Stimulated activated CD8-positive, alpha-beta memory T cell treated with anti-CD3 and anti-CD28 coated beads, Interleukin-7, amount 100 ng/mL, for 4 hours (primary cell): ENCODE data around the gene IDUA.
A peak's percentile ranks its signal among the peaks of the same experiment; 100 is the strongest.
"Not testable (repeated sequence)": the region's sequence is repeated elsewhere in the genome, so short reads cannot be mapped to it uniquely, and the experiment has no call there.

Experiments used
- DNase-seq, 2 donors: peaks; one replicate each; pipeline ENCODE4 v3.0.0-alpha.2; 2020; ENCODE audit warnings: low read depth in 2 of 2

Gene IDUA

DNA sequence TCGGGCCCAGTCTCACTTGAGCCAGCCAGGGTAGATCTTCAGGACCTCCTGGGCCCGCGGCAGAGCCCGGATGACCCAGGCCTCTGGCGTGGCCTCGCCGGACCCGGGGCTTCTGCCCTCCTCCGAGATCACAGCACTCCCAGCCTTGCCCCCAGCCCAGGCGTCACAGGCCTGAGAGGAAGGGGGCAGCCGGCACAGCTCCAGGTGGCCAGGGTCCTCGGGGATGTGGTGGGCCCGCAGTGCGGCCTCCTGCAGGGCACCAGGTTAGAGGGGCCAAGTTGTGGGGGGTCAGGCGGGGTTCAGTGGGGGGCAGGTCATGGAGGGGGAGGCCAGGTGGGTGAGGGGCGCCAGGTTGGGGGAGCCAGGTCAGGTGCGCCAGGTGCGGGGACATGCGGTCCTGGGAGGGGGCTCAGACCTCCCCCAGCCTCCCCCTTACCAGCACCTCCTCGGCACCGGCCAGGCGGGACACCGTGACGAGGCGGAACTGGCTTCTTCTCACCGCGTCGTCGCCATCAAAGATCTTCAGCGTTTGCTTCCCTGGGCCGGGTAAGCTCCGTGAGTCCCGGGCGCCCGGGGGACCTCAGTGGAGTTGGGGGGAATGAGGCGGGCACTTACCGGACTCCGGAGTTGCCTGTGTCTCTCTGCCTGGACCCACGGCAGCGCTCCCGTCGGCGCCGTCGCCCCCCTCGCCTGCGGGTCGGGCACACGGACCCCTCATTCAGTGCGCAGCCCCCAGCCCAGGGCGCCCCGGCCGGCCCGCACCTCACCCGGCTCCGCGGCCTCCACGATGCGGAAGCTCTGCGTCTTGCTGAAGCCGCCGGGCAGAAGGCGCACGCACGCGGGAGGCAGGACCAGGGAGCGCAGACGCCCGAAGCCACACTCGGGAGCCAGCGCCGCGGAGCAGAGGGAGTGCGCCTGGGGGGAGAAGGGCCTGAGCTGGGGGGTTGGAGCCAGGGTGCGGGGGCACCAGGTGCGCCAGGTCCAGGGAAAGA is 19.4 kb upstream of the IDUA start:
- DNase-seq, result no peak

DNA sequence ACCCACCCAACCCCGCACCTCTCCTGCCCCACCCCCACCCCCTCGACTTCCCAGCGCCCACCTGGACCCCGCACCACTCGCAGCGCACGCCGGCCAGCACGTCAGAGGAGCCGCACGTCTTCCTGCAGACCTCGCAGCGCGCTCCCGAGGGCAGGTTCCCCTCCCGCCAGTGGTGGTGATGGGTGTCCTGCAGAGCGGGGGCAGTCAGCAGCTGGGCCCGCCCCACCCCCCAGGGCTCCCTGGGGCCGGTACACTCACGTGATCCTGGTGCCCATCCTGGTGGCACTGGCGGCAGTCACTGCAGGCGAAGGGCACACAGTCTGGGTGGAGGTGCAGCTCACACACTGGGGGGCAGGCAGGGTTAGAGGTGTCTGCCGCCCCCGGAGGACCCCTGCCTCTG is 18.6 kb upstream of the IDUA start:
- no peak for DNase-seq

DNA sequence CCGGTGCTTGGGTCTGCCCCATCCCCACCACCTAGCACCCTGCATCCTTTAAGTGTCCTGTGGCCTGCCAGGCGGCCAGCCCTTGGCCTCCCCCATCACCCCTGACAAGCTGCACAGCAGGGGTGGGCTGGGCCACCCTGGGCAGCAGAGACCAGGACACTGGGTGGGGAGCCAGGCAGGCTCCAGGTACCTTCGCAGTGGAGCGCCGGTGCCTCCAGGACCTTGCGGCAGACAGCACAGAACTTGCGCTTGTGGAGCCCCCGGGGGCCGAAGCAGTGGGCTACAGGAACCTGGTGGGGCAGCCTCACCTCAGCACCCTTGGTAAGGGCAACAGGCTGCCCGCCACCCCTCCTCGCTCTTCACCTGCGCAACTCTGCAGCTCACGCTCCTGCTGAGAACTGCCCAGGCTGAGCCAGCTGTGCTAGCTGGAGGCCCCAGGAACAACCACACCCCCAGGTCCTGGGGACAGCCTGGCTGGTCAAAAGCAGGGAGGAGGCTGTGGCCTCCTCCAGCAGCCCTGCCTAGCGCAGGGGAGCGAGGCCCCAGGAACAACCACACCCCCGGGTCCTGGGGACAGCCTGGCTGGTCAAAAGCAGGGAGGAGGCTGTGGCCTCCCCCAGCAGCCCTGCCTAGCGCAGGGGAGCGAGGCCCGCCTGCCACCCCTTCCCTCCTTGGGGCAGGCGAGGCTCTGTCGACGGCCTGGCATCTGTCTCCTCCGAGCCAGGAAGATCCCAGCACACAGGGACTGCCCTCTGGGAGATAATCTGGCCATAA is 18.0 kb upstream of the IDUA start:
- no peak for DNase-seq

DNA sequence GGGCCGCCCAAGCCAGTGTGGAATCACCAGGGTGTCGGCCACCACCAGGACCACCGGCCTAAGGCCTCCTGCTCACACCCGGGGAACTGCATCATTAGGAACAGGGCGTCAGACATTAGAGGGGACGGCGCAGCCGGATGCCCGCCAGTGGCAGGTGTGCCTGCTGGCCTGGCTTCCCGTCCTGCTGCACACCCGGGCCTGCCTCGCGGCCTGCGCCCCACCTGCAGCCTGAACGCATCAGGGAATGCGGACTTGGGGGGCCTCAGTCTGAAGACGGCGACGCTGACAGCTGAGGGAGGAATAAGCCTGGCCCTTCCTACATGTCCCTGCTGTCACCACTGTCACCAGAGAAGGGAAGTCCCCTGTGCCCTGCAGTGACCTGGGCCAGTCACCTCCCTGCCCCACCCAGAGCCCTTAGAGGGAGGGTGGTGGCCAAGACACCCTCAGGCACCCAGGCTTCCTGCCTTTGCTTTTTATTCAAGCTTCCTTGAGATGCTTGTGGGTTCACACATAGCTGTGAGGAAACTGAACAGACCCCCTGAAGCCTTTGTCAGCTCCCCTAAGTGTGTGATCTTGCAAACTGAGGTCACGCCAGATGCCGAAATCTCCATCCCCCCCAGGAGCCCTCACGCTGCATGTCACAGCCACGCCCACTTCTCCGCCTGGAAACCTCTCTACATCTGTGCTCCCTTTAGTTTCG is 16.6 kb upstream of the IDUA start:
- peak; percentile 24 to 46 for DNase-seq

DNA sequence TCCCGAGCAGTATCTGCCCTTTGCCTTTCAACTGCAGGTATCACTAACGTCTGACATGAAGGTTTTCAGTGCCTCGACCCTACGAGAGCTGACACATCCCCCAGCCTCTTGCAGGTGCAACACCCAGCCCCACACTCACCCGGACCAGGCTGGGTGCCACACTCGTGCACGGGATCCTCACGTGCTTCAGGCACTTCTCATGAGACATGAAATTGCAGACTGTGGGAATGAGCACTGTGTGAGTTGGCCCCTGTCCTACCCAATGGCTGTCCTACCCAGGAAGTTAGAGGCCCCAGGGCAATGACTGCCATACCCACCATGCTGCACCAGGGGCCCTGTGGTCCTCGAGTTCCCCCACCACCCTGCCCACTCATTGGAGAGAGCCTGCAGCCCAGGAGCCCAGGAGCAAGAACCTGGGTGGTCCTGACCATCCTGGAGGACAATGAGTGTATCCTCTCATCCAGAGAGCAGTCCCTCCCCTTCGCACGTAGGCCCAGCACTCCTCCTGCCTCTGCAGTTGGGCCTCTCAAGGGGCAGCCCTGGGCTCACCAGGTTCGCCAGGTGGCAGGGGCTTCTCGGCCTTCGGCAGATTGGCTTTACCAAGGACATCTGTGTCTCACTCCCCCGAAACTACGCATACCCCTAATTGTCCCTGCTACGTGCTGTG is 15.9 kb upstream of the IDUA start:
- no peak for DNase-seq

DNA sequence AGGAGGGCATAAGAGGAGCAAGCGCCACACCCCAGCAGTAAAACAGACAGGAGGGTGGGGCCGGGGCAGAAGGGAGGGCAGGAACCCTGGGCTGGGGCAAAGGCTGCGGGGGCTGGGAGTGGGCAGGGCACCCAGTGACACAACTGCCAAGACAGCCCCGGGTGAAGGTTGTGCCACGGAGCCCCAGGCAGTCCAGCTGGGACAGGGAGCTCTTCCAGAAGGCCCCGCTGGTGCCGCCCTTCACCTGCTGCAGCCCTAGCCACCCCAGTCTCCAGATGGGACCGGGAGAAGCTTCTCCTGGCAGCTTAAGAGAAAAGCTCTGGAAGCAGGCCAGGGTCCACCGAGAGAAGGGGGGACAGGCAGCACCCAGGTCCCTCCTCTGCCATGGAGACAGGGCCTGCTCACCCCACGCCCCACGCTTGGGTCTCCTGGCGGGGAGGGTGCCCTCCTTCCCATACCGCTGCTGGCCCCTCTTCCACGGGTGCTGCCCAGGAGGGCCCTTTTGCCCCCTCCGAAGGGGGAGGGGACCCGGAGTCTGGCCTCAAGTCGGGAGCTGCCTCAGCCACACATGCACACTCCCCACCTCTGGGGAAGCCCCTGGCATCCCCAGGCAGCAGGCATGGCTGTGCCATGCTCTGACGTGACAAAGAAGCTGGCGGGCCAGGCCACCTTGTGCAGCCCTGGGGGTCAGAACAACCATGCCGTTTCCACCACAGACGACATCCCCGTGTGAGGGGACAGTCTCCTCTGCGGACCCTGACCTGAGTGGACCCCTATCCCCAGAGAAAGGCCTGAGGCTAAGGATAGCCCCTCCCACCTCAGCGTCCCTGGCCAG is 15.0 kb upstream of the IDUA start:
- no peak for DNase-seq

DNA sequence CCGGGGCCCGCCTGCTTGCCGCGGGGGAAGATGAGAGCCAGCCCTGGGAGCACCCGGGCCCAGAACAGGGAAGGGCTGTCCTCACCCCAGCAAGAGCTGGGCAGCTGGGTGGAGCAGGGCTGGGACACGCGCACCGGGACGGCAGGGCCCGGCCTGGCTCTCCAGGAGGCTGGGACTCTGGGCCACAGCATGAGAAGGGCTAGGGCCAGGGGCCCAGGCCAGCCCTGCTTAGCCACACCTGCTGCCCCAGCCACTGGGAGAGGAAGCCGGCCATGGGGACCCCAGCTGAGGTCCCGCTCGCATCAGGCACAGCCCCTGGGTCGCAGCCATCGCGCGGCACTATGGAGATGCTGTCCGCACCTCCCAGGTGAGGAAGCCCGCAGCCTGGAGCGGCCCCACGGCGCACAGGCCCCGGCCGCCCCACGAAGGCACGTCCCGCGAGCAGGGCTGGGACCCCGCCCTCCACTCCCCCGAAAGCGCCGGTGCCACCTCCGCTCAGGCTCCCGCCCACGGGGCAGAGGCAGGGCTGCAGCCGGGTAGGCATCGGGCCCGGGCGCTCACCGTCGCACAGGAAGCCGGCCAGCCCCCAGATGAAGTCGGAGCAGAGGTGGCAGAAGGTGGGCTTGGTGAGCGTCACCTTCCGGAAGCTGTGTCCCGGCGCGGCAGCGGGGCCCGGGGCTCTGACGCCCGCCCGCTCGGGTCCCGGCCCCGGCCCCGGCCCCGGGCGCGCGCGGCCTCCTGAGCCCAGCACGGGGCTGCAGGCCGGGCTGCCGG is 14.0 kb upstream of the IDUA start:
- DNase-seq, result peak; percentile 54 to 80

DNA sequence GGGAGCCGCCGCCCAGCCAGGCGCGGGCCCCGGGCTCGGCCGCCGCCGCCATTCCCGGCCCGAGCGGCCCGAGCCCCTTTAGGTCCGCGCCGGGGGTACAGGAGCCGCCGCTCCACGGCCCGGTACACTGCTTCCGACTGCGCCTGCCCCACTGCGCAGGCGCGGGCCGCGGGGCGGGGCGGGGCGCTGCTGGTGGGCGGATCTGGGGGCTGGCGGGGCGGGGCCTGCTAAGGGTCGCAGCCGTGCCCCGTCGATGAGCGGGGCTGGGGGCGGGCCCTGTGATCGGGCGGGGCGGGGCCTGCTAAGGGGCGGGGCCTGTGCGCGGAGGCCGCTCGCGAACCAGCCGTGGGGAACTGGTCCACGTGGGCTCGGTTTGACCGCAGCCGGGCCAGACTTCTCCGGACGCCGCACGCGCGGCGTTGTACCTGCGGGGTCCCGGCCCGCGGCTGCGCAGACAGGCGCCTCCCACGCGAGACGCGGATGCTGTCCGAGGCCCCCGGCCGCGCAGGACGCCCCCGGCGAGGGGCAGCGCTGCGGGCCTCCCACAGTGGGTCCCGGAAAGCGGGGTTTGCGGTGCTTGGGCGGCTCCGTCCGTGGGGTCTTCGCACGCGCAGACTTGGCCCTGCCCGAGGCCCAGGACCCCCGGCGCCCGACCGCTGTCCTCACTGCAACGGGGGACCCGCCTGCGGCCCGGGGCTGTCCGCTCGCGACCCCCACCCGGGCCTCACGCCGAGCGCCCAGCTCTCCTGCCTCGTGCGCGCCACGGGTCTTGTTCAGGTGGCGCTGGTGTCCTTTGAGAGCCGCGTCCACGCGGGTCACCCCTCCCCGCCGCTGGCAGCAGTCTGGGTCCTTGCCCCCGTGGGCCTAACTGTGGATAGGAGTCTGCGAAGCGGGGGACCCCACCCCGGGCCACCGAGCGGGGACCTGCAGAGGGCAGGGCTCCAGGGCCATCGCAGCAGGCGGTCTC is 13.1 kb upstream of the IDUA start, which contains the start of gene DGKQ:
TSS of gene DGKQ (minus strand) at position 139 of the 967 bp plus-strand sequence. CDS start at position 52, 87 bp downstream.
- DNase-seq, result peak; percentile 76 to 86

DNA sequence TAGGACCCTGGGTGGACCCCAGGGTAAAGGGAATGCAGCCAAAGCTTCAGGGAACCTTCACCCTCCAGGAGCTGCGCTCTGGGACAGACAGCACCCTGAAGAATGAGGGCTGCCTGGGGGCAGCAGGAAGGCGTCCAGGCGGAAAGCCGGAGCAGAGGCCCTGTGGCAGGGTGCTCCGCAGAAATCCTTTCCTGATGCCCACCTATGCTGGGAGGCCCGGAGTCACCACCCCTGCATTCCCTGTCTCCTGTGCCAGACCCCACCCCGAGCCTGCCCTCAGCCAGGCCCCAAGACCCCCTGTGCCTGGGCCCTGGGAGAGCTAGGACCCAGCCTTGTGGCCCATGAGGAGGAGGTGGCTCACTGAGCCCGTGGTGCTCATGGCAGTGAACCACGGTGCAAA is 12.2 kb upstream of the IDUA start:
- no peak for DNase-seq

DNA sequence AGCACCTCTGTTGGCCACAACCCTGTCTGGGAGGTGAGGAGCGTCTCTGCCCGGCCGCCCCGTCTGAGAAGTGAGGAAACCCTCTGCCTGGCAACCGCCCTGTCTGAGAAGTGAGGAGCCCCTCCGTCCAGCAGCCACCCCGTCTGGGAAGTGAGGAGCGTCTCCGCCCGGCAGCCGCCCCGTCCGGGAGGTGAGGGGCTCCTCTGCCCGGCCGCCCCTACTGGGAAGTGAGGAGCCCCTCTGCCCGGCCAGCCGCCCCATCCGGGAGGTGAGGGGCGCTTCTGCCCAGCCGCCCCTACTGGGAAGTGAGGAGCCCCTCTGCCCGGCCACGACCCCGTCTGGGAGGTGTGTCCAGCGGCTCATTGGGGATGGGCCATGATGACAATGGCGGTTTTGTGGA is 10.8 kb upstream of the IDUA start:
- DNase-seq, result not testable (repeated sequence)

DNA sequence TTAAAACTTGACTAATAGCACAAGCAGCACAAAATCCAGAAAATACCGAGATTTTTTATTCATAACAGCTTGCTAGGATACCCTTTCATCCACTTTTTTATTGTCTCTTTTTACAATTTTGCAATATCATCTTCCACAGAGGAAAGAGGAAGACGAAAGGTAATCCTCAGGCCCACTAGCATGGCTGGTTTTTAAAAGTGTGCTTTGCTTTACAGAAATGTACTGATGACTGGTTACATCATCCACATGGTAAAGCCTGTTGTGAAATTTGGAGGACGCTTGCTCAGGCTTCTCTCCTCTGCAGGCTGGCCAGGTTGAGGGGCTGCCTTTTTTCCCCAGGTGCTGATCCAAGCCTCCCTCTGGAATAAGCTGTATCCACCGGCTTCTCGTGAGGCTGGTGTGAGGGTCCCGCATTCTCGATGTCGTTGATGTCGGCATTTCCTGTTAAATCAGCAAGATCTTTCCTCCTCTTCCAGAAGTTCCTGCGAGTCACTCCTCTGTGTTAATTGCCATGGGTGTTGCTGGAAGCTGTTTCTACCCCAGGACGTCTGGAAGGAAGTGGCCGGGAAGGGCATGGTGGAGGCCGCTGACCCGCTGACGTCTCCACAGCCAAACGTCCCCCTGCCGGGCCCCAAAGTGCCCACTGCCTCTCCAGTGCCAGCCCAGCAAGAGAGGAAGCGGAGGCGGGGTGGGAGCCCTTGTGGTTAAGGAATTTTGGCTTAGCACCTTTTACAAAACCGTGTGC is 7.7 kb upstream of the IDUA start:
- no peak for DNase-seq

DNA sequence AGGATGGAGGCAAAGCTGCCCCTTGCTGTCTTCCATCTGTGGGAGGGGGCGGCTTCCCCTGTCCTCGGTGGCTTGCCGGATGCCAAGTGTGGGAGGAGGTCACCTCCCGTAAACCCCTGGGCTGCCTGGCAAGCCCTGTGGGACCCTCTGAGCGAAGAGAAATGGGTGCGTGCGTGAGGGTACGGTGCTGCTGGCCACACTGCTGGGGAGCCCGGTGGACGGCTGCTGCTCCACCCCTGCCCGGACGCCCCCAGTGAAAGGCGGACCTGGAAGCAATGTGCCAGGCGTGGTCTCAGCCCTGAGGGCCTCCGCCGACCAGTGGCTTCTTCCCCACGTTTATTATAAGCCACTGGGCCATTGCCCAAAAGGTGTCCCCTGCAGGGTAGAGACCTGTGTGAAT is 4.6 kb upstream of the IDUA start:
- DNase-seq, result no peak

DNA sequence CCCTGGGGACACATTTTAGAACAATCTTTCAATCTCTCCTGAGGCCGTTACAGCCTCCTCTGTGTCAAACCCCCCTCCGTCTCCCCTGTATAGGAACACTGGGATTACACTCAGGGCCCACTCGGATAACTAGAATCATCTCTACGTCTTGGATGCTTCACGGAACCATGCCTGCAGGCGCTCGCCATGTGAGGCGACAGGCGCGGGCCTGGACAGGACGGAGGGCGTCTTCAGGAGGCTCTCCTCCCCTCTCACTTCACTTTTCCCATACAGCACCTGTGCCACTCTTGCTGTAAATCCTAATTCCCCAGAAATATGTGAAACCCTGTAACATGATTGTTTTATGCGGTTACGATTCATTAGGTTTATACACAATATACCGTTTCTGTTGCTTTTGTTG is 4.0 kb upstream of the IDUA start:
- DNase-seq, result no peak

DNA sequence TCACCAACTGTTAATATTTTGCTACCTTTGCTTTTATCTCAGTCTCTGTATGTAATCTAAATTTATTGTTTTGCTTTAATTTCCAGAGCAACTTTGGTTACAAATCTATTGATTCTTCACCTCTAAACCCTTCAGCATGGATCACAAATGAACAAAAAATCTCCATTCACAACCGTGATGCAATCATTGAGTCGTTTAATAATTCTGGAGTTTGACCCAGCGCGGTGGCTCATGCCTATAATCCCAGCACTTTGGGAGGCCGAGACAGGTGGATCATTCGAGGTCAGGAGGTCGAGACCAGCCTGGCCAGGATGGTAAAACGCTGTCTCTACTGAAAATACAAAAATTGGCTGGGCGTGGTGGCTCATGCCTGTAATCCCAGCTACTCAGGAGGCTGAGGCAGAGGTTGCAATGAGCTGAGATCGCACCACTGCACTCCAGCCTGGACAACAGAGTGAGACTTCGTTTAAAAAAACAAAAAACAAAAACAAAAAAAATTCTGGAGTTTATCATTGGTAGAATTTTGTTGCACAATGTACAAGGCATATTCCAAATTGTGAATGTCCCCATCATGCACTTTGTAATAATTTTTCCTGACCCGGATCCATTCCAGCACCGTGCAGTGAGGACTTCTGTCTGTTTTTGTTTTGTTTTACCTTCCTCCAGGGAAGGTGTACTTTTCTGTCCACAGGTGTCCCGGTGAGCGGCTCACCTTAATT is 2.3 kb upstream of the IDUA start:
- no peak for DNase-seq

DNA sequence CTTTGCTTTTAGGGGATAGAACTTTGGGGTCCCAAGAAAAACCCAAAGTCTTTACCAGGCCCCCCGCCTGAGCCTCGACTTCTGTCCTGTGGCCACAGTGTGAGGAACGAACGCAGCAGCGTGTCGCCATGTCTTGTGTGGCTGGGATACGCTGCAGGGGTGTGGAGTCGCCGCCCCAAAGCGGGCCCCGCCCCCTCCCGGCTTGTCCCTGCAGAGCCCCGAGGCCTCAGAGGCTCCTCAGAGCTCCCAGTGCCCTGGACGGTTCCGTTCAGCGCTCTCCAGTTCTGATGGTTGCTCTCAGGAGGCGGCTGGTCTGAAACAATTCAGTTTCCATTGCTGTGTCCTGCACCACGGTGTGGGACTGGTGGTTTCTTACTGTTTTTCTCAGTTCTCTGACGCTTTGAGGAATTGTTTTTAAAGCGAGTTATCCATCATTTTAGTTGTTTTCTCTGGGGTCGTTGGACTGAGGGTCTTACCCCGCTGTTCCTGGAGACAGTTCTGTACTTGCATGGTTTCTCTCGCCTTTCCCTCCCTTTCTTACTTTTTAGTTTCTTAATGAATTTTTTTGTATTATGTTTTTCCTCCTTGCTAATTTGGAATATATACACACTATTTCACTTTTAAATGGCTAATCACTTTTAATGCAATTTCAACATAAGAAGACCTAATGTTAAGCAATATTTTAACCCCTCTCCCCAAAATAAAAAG is 1.6 kb upstream of the IDUA start:
- DNase-seq, result peak; percentile 38 to 59

DNA sequence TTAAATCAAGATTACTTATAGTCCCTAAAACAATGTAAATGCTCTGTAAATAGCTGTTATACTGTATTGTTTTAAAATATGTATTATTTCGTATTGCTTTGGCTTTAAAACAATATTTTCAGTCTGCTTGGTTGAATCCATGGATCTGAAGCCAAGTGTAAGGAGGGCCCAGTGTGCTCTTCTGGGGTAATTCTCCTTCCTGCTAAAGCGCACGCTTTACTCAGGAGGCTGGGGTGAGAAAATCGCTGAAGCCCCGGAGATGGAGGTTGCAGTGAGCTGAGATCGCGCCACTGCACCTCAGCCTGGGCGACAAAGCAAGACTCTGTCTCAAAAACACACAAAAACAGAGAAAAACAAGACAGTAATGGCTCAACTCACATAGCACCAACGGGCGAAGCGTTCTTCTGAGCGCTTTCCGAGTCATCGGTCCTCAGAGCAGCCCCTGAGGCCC is 391 bp upstream of the IDUA start:
- no peak for DNase-seq
